ENCODE results near the gene GABPA.
"Not testable (repeated sequence)": the region's sequence is repeated elsewhere in the genome, so short reads cannot be mapped to it uniquely, and the experiment has no call there.

The GABPA gene

DNA sequence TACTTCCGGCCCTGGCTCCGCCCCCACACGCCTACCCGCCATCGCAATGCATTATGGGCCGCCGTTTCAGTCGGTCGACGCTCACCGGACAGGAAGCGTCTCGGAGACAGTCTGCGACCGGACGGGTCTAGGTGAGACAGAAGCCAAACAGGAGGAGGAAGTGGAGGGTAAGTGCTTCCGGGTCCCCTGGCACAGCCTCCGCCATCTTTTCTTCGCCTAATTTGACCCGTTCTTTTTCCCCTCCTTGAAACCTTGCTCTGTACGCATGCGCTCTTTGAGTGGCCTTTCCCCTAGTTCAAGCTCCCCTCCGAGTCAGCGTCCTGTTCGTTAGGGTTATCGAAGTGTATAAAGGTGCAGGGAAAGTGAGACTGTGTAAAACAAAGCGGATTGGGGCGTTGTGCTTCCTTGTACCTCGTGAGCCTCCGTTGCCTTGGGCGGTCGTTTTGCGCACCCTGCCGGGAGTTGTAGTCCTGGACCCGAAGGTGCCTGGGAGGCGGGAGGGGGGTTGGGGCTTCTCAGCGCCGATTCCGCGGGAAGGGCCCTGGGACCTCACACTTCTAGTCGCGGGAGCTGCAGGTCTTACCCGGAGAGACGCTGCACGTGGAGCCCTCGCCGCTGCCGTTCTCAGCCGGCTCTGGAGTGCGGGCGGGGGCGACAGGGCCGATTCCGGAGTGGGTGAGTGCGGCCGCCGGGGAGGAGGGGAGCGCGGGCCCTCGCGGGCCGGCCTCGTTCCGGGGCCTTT is at the start of gene GABPA, which contains the start of gene ATP5PF:
Gene GABPA, plus strand, starts transcription at position 69 of the 742 bp plus-strand sequence. CDS start 6,627 bp downstream, outside the sequence.
Gene ATP5PF, minus strand, starts transcription at position 1 of the 742 bp plus-strand sequence. CDS start 5,110 bp downstream, outside the sequence.
- DNase-seq (ENCODE audit: low spot score in 2 of 2): peak; percentile 95 to 98
- Mint-ChIP-seq H3K9me3 (no peaks in the 10 kb centered on the region), H3K4me1 (peaks cover 41% of the 10 kb centered on the region), H3K4me3 (peak within 1 kb of the TSS; percentile 97), H3K27me3 (no peaks in the 10 kb centered on the region), H3K27ac (peak within 1 kb of the TSS; percentile 99), H3K36me3 (peaks cover 3% of the 10 kb centered on the region)
- peak; percentile 88 for ATAC-seq (ENCODE audit: low read depth)

DNA sequence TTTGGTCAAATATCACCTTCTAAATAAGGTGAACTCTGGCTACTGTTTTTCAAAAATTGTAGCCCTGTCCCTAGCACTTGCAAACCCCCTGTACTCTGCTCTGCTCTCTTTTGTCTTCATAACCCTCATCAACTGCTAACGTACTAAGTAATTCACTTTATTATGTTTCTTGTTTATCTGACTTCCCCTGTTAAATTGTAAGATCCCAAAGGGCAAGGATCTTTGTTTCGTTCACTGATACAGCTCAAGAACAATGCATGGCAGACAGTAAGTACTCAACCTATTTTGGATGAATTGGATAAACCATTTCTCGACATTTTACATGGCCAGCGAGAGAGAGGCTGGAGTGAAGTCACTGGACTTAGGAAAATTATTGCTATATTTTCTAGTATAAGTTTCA is 47.0 kb upstream of the GABPA start:
- Mint-ChIP-seq H3K27ac (no peak overlapping the region), H3K27me3 (no peaks in the 10 kb centered on the region), H3K4me1 (no peaks in the 10 kb centered on the region), H3K36me3 (no peaks in the 10 kb centered on the region), H3K4me3 (no peak overlapping the region), H3K9me3 (no peaks in the 10 kb centered on the region)
- ATAC-seq (ENCODE audit: low read depth) (no peak), DNase-seq (ENCODE audit: low spot score in 2 of 2) (no peak)

DNA sequence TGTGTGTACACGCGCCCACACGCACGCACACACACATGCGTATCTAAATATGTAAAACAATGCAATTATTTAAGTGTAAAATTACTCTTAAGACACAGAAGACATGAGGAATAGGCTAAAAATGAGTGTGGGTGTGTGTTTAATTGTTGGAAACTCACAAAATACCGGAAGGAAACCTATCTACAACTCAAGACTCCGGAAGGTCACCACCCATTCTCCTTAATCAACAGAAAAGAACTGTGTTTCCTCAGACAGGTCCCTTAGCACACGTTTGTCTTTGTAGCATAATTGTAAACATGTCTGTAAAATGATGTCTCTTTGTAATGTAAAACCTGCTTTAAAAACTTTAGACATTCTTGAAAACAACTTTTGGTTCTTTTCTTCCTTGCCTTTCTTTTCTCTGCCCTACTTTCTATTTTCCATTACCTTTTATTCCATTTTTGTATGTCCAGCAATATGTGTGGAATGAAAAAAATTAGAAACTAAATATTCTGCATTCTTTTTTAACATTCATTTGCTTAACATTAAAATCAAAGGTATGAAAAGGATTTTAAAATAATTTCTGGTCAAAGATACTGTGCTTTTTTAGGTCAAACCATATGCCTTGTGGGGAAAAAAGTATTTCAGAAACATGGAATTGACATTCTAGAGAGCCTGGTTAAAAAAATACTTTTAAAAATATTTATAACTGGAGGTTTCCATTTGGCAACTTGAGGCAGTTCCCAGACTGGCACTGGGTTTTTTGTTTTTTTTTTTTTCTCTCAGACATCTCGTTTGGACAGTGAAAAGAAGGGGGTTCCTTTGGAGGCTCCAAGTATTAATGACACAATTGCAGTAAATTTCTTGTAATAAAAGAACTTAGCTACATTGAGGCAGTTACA is 46.3 kb upstream of the GABPA start:
- H3K27ac Mint-ChIP-seq: no peak overlapping the region

DNA sequence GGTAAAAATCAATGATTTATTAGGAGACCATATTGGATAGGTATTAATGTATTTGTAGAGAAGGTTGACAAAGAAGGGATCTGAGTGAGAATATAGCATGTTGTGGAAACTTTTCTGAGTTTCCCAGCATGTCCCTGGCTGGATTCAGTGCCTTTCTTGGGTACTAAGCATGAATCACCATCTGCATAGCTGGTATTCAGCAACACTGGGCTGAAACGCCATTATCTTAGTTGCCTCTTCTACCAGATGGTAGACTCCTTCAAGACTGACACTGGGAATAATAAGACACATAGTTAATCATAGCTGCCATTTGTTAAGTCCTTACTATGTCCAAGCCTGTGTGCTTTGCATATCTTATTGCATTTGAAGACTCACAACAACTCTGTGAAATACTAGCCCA is 45.5 kb upstream of the GABPA start:
- no peaks in the 10 kb centered on the region for H3K36me3 Mint-ChIP-seq
- H3K27ac Mint-ChIP-seq: no peak overlapping the region
- H3K4me3 Mint-ChIP-seq: no peak overlapping the region
- DNase-seq (ENCODE audit: low spot score in 2 of 2) (no peak), ATAC-seq (ENCODE audit: low read depth) (no peak)
- no peaks in the 10 kb centered on the region for H3K9me3 Mint-ChIP-seq
- H3K27me3 Mint-ChIP-seq: no peaks in the 10 kb centered on the region
- H3K4me1 Mint-ChIP-seq: no peaks in the 10 kb centered on the region

More for the DNA sequence above, 46.3 kb upstream of the GABPA start:
- no peak for ATAC-seq (ENCODE audit: low read depth)
- Mint-ChIP-seq H3K27me3 (no peaks in the 10 kb centered on the region), H3K4me1 (no peaks in the 10 kb centered on the region), H3K4me3 (no peak overlapping the region), H3K36me3 (no peaks in the 10 kb centered on the region), H3K9me3 (no peaks in the 10 kb centered on the region)
- DNase-seq (ENCODE audit: low spot score in 2 of 2): no peak

DNA sequence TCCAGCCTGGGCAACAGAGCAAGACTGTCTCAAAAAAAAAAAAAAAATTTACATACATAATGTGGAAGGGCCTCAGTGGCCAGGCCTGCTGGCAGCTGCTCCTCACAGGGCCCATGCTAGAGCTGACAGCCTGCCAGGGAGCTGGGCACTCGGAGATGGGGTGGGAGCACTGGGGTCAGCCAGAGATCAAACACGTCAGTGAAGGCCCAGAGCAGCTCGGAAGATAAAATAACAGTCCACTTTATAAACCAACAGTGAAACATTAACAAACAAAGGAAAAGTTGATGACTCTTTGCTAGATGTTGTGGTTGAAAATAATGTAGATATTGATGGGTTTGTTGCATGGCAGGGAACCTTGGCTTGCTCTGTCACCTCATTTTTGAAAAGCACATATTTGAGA is 42.8 kb upstream of the GABPA start:
- Mint-ChIP-seq H3K27ac (no peak overlapping the region), H3K4me1 (no peaks in the 10 kb centered on the region), H3K27me3 (no peaks in the 10 kb centered on the region), H3K9me3 (no peaks in the 10 kb centered on the region), H3K4me3 (no peak overlapping the region), H3K36me3 (no peaks in the 10 kb centered on the region)
- DNase-seq (ENCODE audit: low spot score in 2 of 2) (no peak), ATAC-seq (ENCODE audit: low read depth) (no peak)

DNA sequence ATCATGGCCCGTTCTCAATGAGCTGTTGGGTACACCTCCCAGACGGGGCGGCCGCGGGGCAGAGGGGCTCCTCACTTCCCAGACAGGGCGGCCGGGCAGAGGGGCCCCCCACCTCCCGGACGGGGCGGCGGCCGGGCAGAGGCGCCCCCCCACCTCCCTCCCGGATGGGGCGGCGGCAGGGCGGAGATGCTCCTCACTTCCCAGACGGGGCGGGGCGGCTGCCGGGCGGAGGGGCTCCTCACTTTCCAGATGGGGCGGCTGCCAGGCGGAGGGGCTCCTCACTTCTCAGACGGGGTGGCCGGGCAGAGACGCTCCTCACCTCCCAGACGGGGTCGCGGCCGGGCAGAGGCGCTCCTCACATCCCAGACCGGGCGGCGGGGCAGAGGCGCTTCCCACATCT is 39.3 kb upstream of the GABPA start:
- H3K4me3 Mint-ChIP-seq; H3K27me3 Mint-ChIP-seq; H3K36me3 Mint-ChIP-seq; H3K27ac Mint-ChIP-seq; H3K4me1 Mint-ChIP-seq; DNase-seq (ENCODE audit: low spot score in 2 of 2); ATAC-seq (ENCODE audit: low read depth); H3K9me3 Mint-ChIP-seq: not testable (repeated sequence)

DNA sequence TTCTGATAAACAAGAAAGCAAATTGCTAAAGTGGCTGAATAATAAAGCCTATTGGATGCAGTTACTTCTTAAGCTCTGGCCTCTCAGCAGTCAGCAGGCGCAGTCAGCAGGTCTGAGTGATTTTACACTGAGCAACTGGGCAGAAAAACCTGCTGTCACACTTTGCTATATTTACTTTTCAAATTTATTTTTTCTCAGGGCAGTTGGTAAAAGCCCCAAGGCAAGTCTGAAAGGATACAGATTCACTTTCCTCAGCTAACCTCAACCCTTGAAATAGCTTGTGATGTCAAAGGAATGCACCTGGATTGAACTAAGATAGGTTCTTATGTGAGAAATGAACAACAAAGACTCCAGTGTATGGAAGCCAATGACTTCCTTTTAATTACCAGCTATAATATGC is 34.0 kb upstream of the GABPA start:
- no peak overlapping the region for H3K4me3 Mint-ChIP-seq
- ATAC-seq (ENCODE audit: low read depth) (no peak), DNase-seq (ENCODE audit: low spot score in 2 of 2) (no peak)
- no peaks in the 10 kb centered on the region for H3K36me3 Mint-ChIP-seq
- no peak overlapping the region for H3K27ac Mint-ChIP-seq
- H3K4me1 Mint-ChIP-seq: no peaks in the 10 kb centered on the region
- H3K27me3 Mint-ChIP-seq: no peaks in the 10 kb centered on the region
- H3K9me3 Mint-ChIP-seq: no peaks in the 10 kb centered on the region

DNA sequence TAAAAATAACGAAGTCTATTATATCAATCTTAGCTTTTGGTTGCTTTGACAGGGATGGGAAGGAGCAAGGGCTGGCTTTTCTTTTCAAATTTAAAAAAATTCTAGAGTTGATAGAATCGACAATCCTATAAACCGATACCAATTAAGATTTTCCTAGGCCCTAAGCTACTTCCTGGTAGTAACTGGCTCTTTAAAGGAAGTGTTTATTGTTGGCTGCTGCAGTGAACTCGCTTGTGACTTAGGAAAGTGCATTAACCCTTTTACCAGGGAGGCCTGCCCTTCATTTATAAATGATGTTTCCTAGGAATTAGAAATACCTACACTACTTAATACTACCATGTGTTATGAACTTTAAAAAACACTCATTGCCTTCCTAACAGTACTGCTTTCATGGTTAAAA is 33.2 kb upstream of the GABPA start:
- H3K27me3 Mint-ChIP-seq: no peaks in the 10 kb centered on the region

DNA sequence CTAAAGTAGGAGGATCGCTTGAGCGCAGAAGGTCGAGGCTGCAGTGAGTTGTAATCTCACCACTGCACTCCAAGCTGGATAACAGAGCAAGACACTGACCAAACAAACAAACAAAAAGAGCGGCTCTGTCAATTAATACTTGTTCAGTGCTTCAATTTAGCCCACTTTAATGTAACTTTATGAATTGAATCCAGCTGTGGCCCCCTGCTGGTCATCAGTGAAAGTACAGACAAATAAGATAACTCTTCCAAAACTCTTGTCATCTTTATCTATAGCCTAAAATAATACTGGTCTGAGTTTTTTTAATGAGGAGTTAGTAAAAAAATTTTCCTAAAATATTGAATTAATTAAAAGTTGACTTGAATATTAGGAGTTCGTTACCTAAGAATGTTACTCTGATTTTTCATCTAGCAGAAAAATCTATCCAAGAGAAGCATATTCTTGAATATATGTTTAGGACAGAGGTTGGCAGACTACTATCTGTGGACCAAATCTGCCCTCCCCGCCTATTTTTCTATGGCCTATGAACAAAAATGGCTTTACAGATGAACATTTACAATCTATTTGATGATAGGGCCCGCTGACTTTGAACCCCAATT is 26.2 kb upstream of the GABPA start:
- no peaks in the 10 kb centered on the region for H3K4me1 Mint-ChIP-seq
- no peaks in the 10 kb centered on the region for H3K36me3 Mint-ChIP-seq
- H3K27me3 Mint-ChIP-seq: no peaks in the 10 kb centered on the region
- H3K4me3 Mint-ChIP-seq: no peak overlapping the region
- no peaks in the 10 kb centered on the region for H3K9me3 Mint-ChIP-seq
- ATAC-seq (ENCODE audit: low read depth) (no peak), DNase-seq (ENCODE audit: low spot score in 2 of 2) (peak; percentile 23 to 36)
- no peak overlapping the region for H3K27ac Mint-ChIP-seq

More for the DNA sequence above, 33.2 kb upstream of the GABPA start:
- Mint-ChIP-seq H3K4me3 (no peak overlapping the region), H3K27ac (peak overlapping the region; percentile 41), H3K9me3 (no peaks in the 10 kb centered on the region), H3K36me3 (no peaks in the 10 kb centered on the region), H3K4me1 (no peaks in the 10 kb centered on the region)
- ATAC-seq (ENCODE audit: low read depth) (no peak), DNase-seq (ENCODE audit: low spot score in 2 of 2) (no peak)

DNA sequence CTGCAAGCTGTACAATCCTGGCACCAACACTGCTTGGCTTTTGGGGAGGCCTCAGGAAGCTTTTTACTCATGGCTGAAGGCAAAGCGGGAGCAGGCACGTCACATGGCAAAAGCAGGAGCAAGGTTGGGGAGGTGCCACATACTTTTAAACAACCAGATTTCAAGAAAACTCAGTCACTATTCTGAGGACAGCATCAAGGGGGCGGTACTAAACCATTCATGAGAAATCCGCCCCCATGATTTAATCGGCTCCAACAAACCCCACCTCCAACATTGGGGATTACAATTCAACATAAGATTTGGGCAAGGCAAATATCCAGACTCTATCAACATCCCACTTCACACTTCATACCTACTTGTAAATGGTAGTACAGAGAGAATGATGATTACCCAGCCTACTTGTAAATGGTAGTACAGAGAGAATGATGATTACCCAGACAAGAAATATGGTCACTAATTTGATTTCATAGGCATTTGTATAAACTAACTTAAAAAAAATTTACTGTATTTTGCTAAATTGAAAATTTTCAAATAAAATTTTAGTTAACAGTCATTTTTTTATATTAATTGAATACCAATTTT is 25.0 kb upstream of the GABPA start:
- Mint-ChIP-seq H3K4me1 (no peaks in the 10 kb centered on the region), H3K4me3 (no peak overlapping the region), H3K36me3 (no peaks in the 10 kb centered on the region), H3K9me3 (no peaks in the 10 kb centered on the region), H3K27me3 (no peaks in the 10 kb centered on the region), H3K27ac (no peak overlapping the region)
- DNase-seq (ENCODE audit: low spot score in 2 of 2) (no peak), ATAC-seq (ENCODE audit: low read depth) (no peak)

DNA sequence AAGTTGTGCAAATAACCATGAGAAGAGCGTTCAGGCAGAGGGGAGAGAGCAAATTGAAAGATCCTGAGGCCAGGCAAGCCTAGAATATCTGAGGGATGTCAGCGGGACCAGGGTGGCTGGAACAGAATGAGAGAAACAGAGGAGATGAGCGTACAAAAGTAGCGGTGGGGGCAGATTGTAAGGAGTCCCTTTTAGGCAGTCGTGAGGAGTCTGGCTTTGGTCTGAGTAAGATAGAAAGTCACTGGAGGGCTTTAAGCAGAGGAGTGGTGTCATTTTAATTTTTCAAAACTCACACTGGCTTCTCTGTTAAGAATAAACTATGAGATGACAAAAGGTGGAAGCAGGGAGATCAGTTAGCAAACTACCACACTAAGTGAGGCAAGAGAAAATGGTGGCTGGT is 24.2 kb upstream of the GABPA start:
- Mint-ChIP-seq H3K4me3 (no peak overlapping the region), H3K27me3 (no peaks in the 10 kb centered on the region), H3K9me3 (no peaks in the 10 kb centered on the region), H3K36me3 (no peaks in the 10 kb centered on the region), H3K27ac (no peak overlapping the region), H3K4me1 (no peaks in the 10 kb centered on the region)
- ATAC-seq (ENCODE audit: low read depth) (no peak), DNase-seq (ENCODE audit: low spot score in 2 of 2) (no peak)

DNA sequence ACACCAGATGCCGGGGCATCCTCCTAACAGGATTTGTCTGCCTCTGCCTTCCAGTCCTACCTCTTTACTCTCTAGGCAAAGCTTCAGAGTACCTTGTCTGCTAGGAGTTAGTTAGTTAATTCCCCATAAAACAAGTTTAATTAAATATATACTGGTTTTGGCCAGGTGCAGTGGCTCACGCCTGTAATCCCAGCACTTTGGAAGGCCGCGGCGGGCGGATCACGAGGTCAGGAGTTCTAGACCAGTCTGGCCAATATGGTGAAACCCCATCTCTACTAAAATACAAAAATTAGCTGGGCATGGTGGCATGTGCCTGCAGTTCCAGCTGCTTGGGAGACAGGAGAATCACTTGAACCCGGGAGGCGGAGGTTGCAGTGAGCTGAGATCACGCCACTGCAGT is 20.7 kb upstream of the GABPA start:
- ATAC-seq (ENCODE audit: low read depth); H3K4me3 Mint-ChIP-seq; H3K27ac Mint-ChIP-seq; H3K9me3 Mint-ChIP-seq; H3K4me1 Mint-ChIP-seq; H3K27me3 Mint-ChIP-seq; DNase-seq (ENCODE audit: low spot score in 2 of 2); H3K36me3 Mint-ChIP-seq: not testable (repeated sequence)

DNA sequence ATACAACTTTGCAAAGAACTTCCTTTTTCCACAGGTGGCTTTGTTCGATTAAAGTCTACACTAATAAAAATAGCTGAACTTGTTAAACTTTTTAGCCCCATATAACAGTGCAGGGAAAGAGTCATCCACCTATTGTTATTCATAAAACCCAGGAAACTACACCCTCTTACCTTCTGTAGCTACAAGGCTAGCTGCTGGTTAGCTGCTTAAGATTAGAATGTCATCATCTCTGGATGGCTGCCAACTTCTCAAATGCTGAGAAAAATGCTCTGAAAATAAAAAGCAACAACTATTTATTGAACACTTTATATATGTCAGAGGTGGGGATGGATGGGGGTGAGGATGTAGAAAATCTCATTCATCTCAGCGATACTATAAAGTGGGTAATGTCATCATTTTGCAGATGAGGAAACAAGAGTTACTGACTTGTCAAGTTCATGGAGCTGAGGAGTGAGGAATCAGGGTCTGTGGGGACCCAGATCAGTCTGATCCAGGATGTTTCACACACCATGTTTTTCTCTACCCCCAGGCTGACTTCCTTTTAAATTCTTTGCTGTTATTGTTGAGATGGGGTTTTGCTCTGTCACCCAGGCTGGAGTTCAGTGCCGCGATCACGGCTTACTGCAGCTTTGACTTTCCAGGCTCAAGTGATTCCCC is 17.2 kb upstream of the GABPA start:
- no peaks in the 10 kb centered on the region for H3K9me3 Mint-ChIP-seq
- no peak overlapping the region for H3K27ac Mint-ChIP-seq

More for the DNA sequence above, 17.2 kb upstream of the GABPA start:
- H3K36me3 Mint-ChIP-seq: peaks cover 14% of the 10 kb centered on the region
- no peaks in the 10 kb centered on the region for H3K4me1 Mint-ChIP-seq
- DNase-seq (ENCODE audit: low spot score in 2 of 2) (no peak), ATAC-seq (ENCODE audit: low read depth) (no peak)
- no peaks in the 10 kb centered on the region for H3K27me3 Mint-ChIP-seq
- no peak overlapping the region for H3K4me3 Mint-ChIP-seq
